ENCODE measurements around the gene IL2RA. TPM values are rescaled to one million over a fixed set of nuclear protein-coding genes. Genes with fewer than 3 reads are reported as not detected.

IL2RA gene
- total RNA-seq, 1 experiment from 2014 or later, result not detected

- no peak for DNase-seq (ENCODE audit: low read depth in 1 of 2, low spot score in 2 of 2)
- Histone ChIP-seq H3K27me3 (replicated peaks) (peaks cover 16% of the 10 kb centered on the region; the same call in 1 of the 2 replicates), H3K4me3 (no peak overlapping the region), H3K27ac (no peak overlapping the region), H3K4me1 (replicated peaks) (no peaks in the 10 kb centered on the region), H3K9me3 (replicated peaks) (no peaks in the 10 kb centered on the region), H3K36me3 (no peaks in the 10 kb centered on the region)
Measured at GRCh38 chr10:6058682-6059475, 3.3 kb downstream of the IL2RA start.

GRCh38 chr10:6056411-6057135 is 5.6 kb downstream of the IL2RA start:
- Histone ChIP-seq H3K36me3 (no peaks in the 10 kb centered on the region), H3K4me3 (no peak overlapping the region), H3K27ac (no peak overlapping the region), H3K27me3 (replicated peaks) (peaks cover 16% of the 10 kb centered on the region; the same call in 1 of the 2 replicates), H3K9me3 (replicated peaks) (no peaks in the 10 kb centered on the region), H3K4me1 (replicated peaks) (peaks cover 7% of the 10 kb centered on the region; the same call in 1 of the 2 replicates)
- DNase-seq (ENCODE audit: low read depth in 1 of 2, low spot score in 2 of 2), result peak in 1 of 2 experiments; percentile 11

- Histone ChIP-seq H3K4me3 (no peak overlapping the region), H3K9me3 (replicated peaks) (no peaks in the 10 kb centered on the region), H3K36me3 (no peaks in the 10 kb centered on the region), H3K27ac (no peak overlapping the region), H3K27me3 (replicated peaks) (peaks cover 16% of the 10 kb centered on the region; the same call in 1 of the 2 replicates), H3K4me1 (replicated peaks) (peaks cover 7% of the 10 kb centered on the region; the same call in 1 of the 2 replicates)
- DNase-seq (ENCODE audit: low read depth in 1 of 2, low spot score in 2 of 2), result peak in 1 of 2 experiments; percentile 8
Measured at GRCh38 chr10:6055929-6056328, 6.2 kb downstream of the IL2RA start.

GRCh38 chr10:6054884-6055283 is 7.3 kb downstream of the IL2RA start:
- no peak for DNase-seq (ENCODE audit: low read depth in 1 of 2, low spot score in 2 of 2)
- no peak overlapping the region for H3K27ac ChIP-seq
- H3K4me3 ChIP-seq, result no peak overlapping the region
- no peaks in the 10 kb centered on the region for H3K9me3 ChIP-seq (replicated peaks)
- no peaks in the 10 kb centered on the region for H3K36me3 ChIP-seq
- peaks cover 13% of the 10 kb centered on the region; the same call in 1 of the 2 replicates for H3K4me1 ChIP-seq (replicated peaks)
- peaks cover 15% of the 10 kb centered on the region; the same call in 1 of the 2 replicates for H3K27me3 ChIP-seq (replicated peaks)

- no peaks in the 10 kb centered on the region for H3K9me3 ChIP-seq (replicated peaks)
- no peaks in the 10 kb centered on the region for H3K36me3 ChIP-seq
- peaks cover 12% of the 10 kb centered on the region; the same call in 1 of the 2 replicates for H3K27me3 ChIP-seq (replicated peaks)
- H3K4me1 ChIP-seq (replicated peaks), result peaks cover 13% of the 10 kb centered on the region; the same call in 1 of the 2 replicates
- DNase-seq (ENCODE audit: low read depth in 1 of 2, low spot score in 2 of 2), result peak in 1 of 2 experiments; percentile 37
- H3K27ac ChIP-seq, result no peak overlapping the region
- H3K4me3 ChIP-seq, result no peak overlapping the region
Measured at GRCh38 chr10:6053816-6054631, 8.1 kb downstream of the IL2RA start.

GRCh38 chr10:6053303-6053702 is 8.9 kb downstream of the IL2RA start:
- Histone ChIP-seq H3K27me3 (replicated peaks) (peaks cover 7% of the 10 kb centered on the region; the same call in 1 of the 2 replicates), H3K4me1 (replicated peaks) (peaks cover 13% of the 10 kb centered on the region; the same call in 1 of the 2 replicates), H3K27ac (no peak overlapping the region), H3K4me3 (no peak overlapping the region), H3K9me3 (replicated peaks) (no peaks in the 10 kb centered on the region), H3K36me3 (no peaks in the 10 kb centered on the region)
- peak in 1 of 2 experiments; percentile 6 for DNase-seq (ENCODE audit: low read depth in 1 of 2, low spot score in 2 of 2)

GRCh38 chr10:6052247-6053221 is 9.6 kb downstream of the IL2RA start:
- Histone ChIP-seq H3K36me3 (no peaks in the 10 kb centered on the region), H3K27ac (no peak overlapping the region), H3K4me3 (no peak overlapping the region), H3K27me3 (replicated peaks) (peaks cover 3% of the 10 kb centered on the region; the same call in 1 of the 2 replicates), H3K4me1 (replicated peaks) (peaks cover 13% of the 10 kb centered on the region; the same call in 1 of the 2 replicates), H3K9me3 (replicated peaks) (no peaks in the 10 kb centered on the region)
- DNase-seq (ENCODE audit: low read depth in 1 of 2, low spot score in 2 of 2), result peak in 1 of 2 experiments; percentile 35

GRCh38 chr10:6050801-6051445 is 11.2 kb downstream of the IL2RA start:
- H3K27me3 ChIP-seq (replicated peaks), result 0 out of 2 replicates have a peak, but pooled peaks cover under 1% of the 10 kb centered on the region
- no peaks in the 10 kb centered on the region for H3K9me3 ChIP-seq (replicated peaks)
- peak; percentile 90 to 92 for DNase-seq (ENCODE audit: low read depth in 1 of 2, low spot score in 2 of 2)
- H3K36me3 ChIP-seq, result no peaks in the 10 kb centered on the region
- H3K27ac ChIP-seq, result peak overlapping the region; percentile 9; the same call in 1 of the 2 replicates
- H3K4me1 ChIP-seq (replicated peaks), result peaks cover 13% of the 10 kb centered on the region; the same call in 1 of the 2 replicates
- H3K4me3 ChIP-seq, result peak overlapping the region; percentile 31

GRCh38 chr10:6049031-6049400 is 13.2 kb downstream of the IL2RA start:
- Histone ChIP-seq H3K27me3 (replicated peaks) (peaks cover 4% of the 10 kb centered on the region; the same call in 1 of the 2 replicates), H3K27ac (no peak overlapping the region), H3K4me3 (no peak overlapping the region), H3K4me1 (replicated peaks) (peaks cover 13% of the 10 kb centered on the region; the same call in 1 of the 2 replicates), H3K36me3 (no peaks in the 10 kb centered on the region), H3K9me3 (replicated peaks) (no peaks in the 10 kb centered on the region)
- peak in 1 of 2 experiments; percentile 11 for DNase-seq (ENCODE audit: low read depth in 1 of 2, low spot score in 2 of 2)

GRCh38 chr10:6048281-6049030 is 13.7 kb downstream of the IL2RA start:
- no peaks in the 10 kb centered on the region for H3K9me3 ChIP-seq (replicated peaks)
- H3K36me3 ChIP-seq, result no peaks in the 10 kb centered on the region
- DNase-seq (ENCODE audit: low read depth in 1 of 2, low spot score in 2 of 2), result peak in 1 of 2 experiments; percentile 8
- peaks cover 13% of the 10 kb centered on the region; the same call in 1 of the 2 replicates for H3K4me1 ChIP-seq (replicated peaks)
- H3K27me3 ChIP-seq (replicated peaks), result peaks cover 4% of the 10 kb centered on the region; the same call in 1 of the 2 replicates
- H3K4me3 ChIP-seq, result no peak overlapping the region
- no peak overlapping the region for H3K27ac ChIP-seq

- peak in 1 of 2 experiments; percentile 28 for DNase-seq (ENCODE audit: low read depth in 1 of 2, low spot score in 2 of 2)
- Histone ChIP-seq H3K4me1 (replicated peaks) (peaks cover 13% of the 10 kb centered on the region; the same call in 1 of the 2 replicates), H3K27ac (no peak overlapping the region), H3K36me3 (no peaks in the 10 kb centered on the region), H3K9me3 (replicated peaks) (no peaks in the 10 kb centered on the region), H3K4me3 (no peak overlapping the region), H3K27me3 (replicated peaks) (peaks cover 7% of the 10 kb centered on the region; the same call in 1 of the 2 replicates)
Measured at GRCh38 chr10:6047847-6048246, 14.3 kb downstream of the IL2RA start.

All from SJSA1 (cell line).